HG02852 (cell line): ENCODE data around the gene PLPPR2.
"Not testable (repeated sequence)": the region's sequence is repeated elsewhere in the genome, so short reads cannot be mapped to it uniquely, and the experiment has no call there.

ENCODE experiments used
- ATAC-seq: cut with Tn5 transposase; IDR thresholded peaks from one replicate; pipeline ENCODE4 v1.9.1; 2021; ENCODE audit warnings: mild to moderate bottlenecking, moderate library complexity; ENCODE audit not compliant: unreplicated experiment

Gene PLPPR2

GRCh38 chr19:11397089-11397610 is 41.9 kb downstream of the PLPPR2 start:
- no peak for ATAC-seq

- ATAC-seq, result no peak
Measured at GRCh38 chr19:11399667-11400066, 44.4 kb downstream of the PLPPR2 start.

- no peak for ATAC-seq
Measured at GRCh38 chr19:11400798-11401197, 45.6 kb downstream of the PLPPR2 start.

- no peak for ATAC-seq
Measured at GRCh38 chr19:11401808-11402543, 46.7 kb downstream of the PLPPR2 start.

- no peak for ATAC-seq
Measured at GRCh38 chr19:11404588-11405222, 49.5 kb downstream of the PLPPR2 start.

GRCh38 chr19:11405846-11406643 is 50.8 kb downstream of the PLPPR2 start:
- no peak for ATAC-seq

- ATAC-seq, result not testable (repeated sequence)
Measured at GRCh38 chr19:11406703-11407236, 51.5 kb downstream of the PLPPR2 start.

GRCh38 chr19:11408591-11408990 is 53.4 kb downstream of the PLPPR2 start:
- no peak for ATAC-seq

- ATAC-seq, result no peak
Measured at GRCh38 chr19:11410682-11411081, 55.5 kb downstream of the PLPPR2 start.

GRCh38 chr19:11414544-11414943 is 59.3 kb downstream of the PLPPR2 start:
- ATAC-seq, result no peak
